K562 (cell line): ENCODE results near the gene CS. TPM values are rescaled to one million over a fixed set of nuclear protein-coding genes. Genes with fewer than 3 reads are reported as not detected.

Experiments used
- BRF1 ChIP-seq: IDR thresholded peaks from 3 replicates; pipeline ENCODE4 v1.6.1; 2011; ENCODE audit warnings: borderline replicate concordance, mild to moderate bottlenecking; ENCODE audit not compliant: insufficient read length; ENCODE audit errors: extremely low read depth
- C11orf30 ChIP-seq: fragments of 450-650 bp; IDR thresholded peaks from 2 replicates; pipeline ENCODE4 v1.6.1; 2016; ENCODE audit warnings: low read depth, mild to moderate bottlenecking
- CHD1 ChIP-seq: fragments of 200-600 bp; sonication (generic); IDR thresholded peaks from one replicate; pipeline ENCODE4 v1.6.1; 2012; ENCODE audit warnings: mild to moderate bottlenecking, moderate library complexity, low read length, inconsistent platforms
- E2F4 ChIP-seq: sonication (generic); formaldehyde crosslinking; IDR thresholded peaks from 2 replicates; pipeline ENCODE4 v1.8.0; 2022; ENCODE audit warnings: mild to moderate bottlenecking, low read depth, missing genetic modification reagents
- ESRRA ChIP-seq: fragments of 450-650 bp; IDR thresholded peaks from 2 replicates; pipeline ENCODE4 v1.6.1; 2014; ENCODE audit warnings: low read depth, mild to moderate bottlenecking, moderate library complexity, borderline replicate concordance
- HNRNPH1 ChIP-seq: fragments of 200-400 bp; formaldehyde crosslinking; optimal IDR thresholded peaks from 2 replicates; pipeline ENCODE3; 2017; ENCODE audit warnings: low read depth, mild to moderate bottlenecking, low read length, moderate library complexity
- MEF2D ChIP-seq: conservative IDR thresholded peaks from 2 replicates; pipeline ENCODE4 v1.6.1; 2016; ENCODE audit warnings: low read depth, missing genetic modification characterization, missing compliant biosample characterization
- MLX ChIP-seq, 2 experiments: fragments of 450-650 bp in 1 of 2; sonication (generic) in 1 of 2; formaldehyde crosslinking; conservative IDR thresholded peaks; 2 replicates each; pipeline versions ENCODE4 v1.4.0 to v1.8.1; 2020 to 2022; ENCODE audit warnings: mild to moderate bottlenecking in 1 of 2, missing genetic modification reagents in 1 of 2
- MYBL2 ChIP-seq, 2 experiments: fragments of 450-650 bp in 1 of 2; sonication (generic) in 1 of 2; formaldehyde crosslinking in 1 of 2; IDR thresholded peaks; 2 replicates each; pipeline versions ENCODE4 v1.6.1 to v1.8.1; 2017 to 2022; ENCODE audit warnings: borderline replicate concordance in 1 of 2, inconsistent platforms in 1 of 2, low read depth in 1 of 2, mild to moderate bottlenecking in 1 of 2, missing genetic modification reagents in 1 of 2, moderate library complexity in 1 of 2
- NFRKB ChIP-seq: fragments of 450-650 bp; IDR thresholded peaks from 2 replicates; pipeline ENCODE4 v1.6.1; 2016; ENCODE audit warnings: low read depth
- PURB ChIP-seq: sonication (generic); formaldehyde crosslinking; IDR thresholded peaks from 2 replicates; pipeline ENCODE4 v1.9.0; 2021; ENCODE audit warnings: low read depth, mild to moderate bottlenecking, missing genetic modification reagents
- TAL1 ChIP-seq: fragments of 450-650 bp; IDR thresholded peaks from 2 replicates; pipeline ENCODE4 v1.6.1; 2016; ENCODE audit warnings: mild to moderate bottlenecking
- THRA ChIP-seq: fragments of 450-650 bp; IDR thresholded peaks from 2 replicates; pipeline ENCODE4 v1.6.1; 2017; ENCODE audit warnings: mild to moderate bottlenecking, moderate library complexity
- U2AF1 ChIP-seq: fragments of 200-400 bp; formaldehyde crosslinking; optimal IDR thresholded peaks from 2 replicates; pipeline ENCODE3; 2017; ENCODE audit warnings: mild to moderate bottlenecking, low read depth, low read length, moderate library complexity
- ZBTB2 ChIP-seq: fragments of 450-650 bp; IDR thresholded peaks from 2 replicates; pipeline ENCODE4 v1.6.1; 2016; ENCODE audit warnings: antibody characterized with exemption
- ZBTB49 ChIP-seq: sonication (generic); formaldehyde crosslinking; IDR thresholded peaks from 2 replicates; pipeline ENCODE4 v1.8.0; 2022; ENCODE audit warnings: missing genetic modification reagents, mild to moderate bottlenecking, borderline replicate concordance
- ZSCAN29 ChIP-seq: fragments of 450-650 bp; IDR thresholded peaks from 2 replicates; pipeline ENCODE4 v1.6.1; 2017
- polyA plus RNA-seq, 8 experiments: library from polyadenylated mRNA; depleted of rRNA in 4 of 8; stranded (reverse) in 5 of 8; unstranded in 3 of 8; fragments of >200 nt; fragmentation: Nextera tagmentation in 2 of 8; fragmentation: Illumina TruSeq in 1 of 8; extraction: Ambion mirVana in 2 of 8; extraction: Trizol in 1 of 8; gene quantifications; 2 replicates each; pipeline versions ENCODE4 v1.2.1 to v1.2.3, GENCODE V29; 2011 to 2014; ENCODE audit warnings: inconsistent platforms in 1 of 8, missing spikeins in 1 of 8
- total RNA-seq, 7 experiments: library from RNA; depleted of rRNA in 6 of 7; stranded (reverse); fragments of >200 nt in 6 of 7; fragmentation: Illumina TruSeq in 2 of 7; extraction: Trizol in 2 of 7; gene quantifications; 2 replicates each; pipeline versions ENCODE4 v1.2.1 to v1.2.3, GENCODE V29; 2011 to 2021; ENCODE audit warnings: low replicate concordance in 1 of 7

Gene CS
- total and polyA plus RNA-seq, 9 of the 15 experiments (the other 6 are each of a cell fraction or from before 2014, with no cell fraction given), result 99.9 to 390 (median 149) TPM

GRCh38 chr12:56315622-56316473, 15.7 kb upstream of the CS start, which contains the start of gene CNPY2 (continued):
- TF ChIP-seq U2AF1, result no peak
- TF ChIP-seq CHD1, result peak; percentile 48
- TF ChIP-seq ZBTB2, result 0 out of 2 replicates have a peak, but pooled peaks have one; percentile 19
- no peak for TF ChIP-seq MEF2D (tag)
- no peak for TF ChIP-seq THRA
- TF ChIP-seq ZSCAN29, result no peak
- no peak for TF ChIP-seq BRF1
- TF ChIP-seq TAL1, result no peak
- TF ChIP-seq ZBTB49 (CRISPR knock-in tag), result peak; percentile 92; the same call in 1 of the 2 replicates
- TF ChIP-seq C11orf30, result peak; percentile 73
- TF ChIP-seq E2F4 (CRISPR knock-in tag), result no peak
- TF ChIP-seq PURB, result no peak
- TF ChIP-seq MYBL2 (IDR thresholded peaks at IDR 0.05; ENCODE audit: low read depth), result no peak
- no peak for TF ChIP-seq MYBL2 (CRISPR knock-in tag; IDR thresholded peaks at IDR 0.05; ENCODE audit: borderline replicate concordance)
- 0 out of 2 replicates have a peak, but pooled peaks have one; percentile 40 for TF ChIP-seq NFRKB
- no peak for TF ChIP-seq HNRNPH1
- TF ChIP-seq ESRRA, result 0 out of 2 replicates have a peak, but pooled peaks have one; percentile 24
- TF ChIP-seq MLX (CRISPR knock-in tag; conservative IDR thresholded peaks at IDR 0.05), result no peak; a peak in 1 of 4 replicates
